COLO829 (cell line): Measurements from ENCODE around the gene DNAJC1.

Experiments used
- DNase-seq: peaks from one replicate; pipeline ENCODE4 v3.0.0; 2012; ENCODE audit warnings: low spot score

The DNAJC1 gene

DNA sequence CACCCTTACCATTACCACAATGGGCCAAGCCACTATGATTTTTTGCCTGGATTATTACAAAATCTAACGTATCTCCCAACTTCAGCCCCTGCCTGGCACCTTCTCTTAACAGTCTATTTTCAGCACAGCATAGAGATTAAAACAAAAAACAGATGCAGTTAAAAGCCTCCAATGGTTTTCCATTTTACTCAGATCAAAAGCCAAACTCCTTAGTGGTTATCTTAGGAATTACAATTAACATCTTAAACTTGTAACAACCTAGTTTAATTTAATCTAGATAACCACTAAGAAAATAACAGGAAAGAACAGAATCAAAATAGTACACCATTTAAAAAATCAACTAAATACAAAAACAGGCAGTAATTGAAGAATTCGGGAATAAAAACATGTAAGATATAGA lies 43.5 kb downstream of the DNAJC1 start:
- no peak for DNase-seq

DNA sequence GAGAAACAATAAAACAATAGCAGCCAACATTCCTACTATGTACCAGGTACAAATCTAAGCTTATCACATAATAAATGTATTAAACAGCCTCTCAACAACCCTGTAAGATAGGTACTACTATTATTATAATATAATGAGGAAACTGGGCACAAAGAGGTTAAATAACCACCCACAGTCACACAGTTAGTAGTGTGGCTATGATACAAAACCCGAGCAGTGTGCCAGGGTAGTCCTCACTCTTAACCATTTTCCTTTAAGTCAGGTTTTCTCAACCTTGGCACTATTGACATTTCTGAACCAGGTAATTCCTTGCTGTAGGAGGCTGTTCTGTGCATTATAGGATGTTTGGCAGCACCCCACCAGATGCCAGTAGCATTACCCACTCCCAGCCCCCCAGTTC lies 48.8 kb downstream of the DNAJC1 start:
- DNase-seq: no peak

DNA sequence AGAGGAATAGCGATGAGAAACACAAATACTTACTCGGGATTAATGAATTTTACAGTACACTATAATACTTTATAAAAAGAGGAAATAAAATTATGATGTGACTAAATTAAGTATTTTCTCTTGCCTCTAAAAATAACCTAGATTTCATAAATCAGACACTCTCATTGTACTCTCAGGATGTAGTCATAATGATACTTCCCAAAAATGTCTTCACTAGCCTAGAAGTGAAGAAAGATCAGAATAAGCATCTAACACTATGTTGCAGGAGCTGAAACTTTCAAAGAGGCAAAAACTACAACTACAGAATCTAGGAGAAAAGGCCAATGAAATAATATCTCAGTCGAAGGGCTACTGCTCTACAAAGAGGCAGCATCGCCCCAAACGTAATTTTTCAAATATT lies 49.4 kb downstream of the DNAJC1 start:
- no peak for DNase-seq

DNA sequence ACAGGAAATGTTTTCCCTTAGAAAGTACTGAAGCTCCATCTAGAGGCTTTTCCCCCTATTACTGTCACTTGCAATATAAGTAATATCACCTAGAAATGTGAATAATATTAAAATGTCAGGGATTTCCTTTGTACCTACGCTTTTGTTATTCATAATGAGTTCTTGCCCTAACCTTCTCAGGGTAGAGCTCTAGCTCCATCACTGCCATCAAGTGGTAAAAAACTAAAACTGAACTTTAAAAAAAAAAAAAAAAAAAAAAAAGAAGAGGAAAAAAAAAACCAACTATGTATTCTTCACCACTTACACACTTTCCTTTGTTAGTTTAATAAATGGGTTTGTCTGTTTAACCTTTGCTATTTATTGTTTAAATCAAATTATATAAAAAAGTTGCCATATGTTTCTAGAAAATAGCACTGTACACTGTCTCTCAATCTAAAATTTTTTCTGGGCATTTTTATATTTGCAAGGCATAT lies 49.9 kb downstream of the DNAJC1 start:
- peak; percentile 53 for DNase-seq

DNA sequence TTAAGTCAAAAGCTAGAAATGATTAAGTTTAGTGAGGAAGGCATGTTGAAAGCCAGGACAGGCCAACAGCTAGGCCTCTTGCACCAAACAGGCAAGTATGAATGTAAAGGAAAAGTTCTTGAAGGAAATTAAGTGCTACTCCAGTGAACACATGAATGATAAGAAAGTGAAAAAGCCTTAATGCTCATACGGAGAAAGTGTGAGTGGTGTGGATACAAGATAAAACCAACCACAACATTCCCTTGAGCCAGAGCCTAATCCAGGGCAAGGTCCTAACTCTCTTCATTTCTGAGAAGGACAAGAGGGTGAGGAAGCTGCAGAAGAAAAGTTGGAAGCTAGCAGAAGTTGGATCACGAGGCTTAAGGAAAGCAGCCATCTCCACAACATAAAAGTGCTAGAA lies 53.0 kb downstream of the DNAJC1 start:
- DNase-seq: no peak

DNA sequence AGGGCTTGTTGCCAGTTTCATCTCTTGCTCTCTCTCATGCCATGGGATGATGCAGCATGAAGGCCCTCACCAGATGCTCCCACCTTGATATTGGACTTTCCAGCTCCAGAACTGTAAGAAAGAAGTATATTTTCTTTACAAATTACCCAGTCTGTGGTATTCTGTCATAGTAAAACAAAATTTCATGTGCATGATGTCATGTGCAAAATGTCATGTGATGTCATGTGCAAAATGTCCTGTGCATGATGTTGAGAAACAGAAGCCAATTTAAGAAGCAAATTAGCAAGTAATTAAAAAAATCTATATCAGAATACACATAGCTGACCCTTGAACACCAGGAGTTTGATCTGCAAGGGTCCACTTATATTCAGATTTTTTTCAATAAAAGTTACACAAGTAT lies 56.6 kb downstream of the DNAJC1 start:
- no peak for DNase-seq

DNA sequence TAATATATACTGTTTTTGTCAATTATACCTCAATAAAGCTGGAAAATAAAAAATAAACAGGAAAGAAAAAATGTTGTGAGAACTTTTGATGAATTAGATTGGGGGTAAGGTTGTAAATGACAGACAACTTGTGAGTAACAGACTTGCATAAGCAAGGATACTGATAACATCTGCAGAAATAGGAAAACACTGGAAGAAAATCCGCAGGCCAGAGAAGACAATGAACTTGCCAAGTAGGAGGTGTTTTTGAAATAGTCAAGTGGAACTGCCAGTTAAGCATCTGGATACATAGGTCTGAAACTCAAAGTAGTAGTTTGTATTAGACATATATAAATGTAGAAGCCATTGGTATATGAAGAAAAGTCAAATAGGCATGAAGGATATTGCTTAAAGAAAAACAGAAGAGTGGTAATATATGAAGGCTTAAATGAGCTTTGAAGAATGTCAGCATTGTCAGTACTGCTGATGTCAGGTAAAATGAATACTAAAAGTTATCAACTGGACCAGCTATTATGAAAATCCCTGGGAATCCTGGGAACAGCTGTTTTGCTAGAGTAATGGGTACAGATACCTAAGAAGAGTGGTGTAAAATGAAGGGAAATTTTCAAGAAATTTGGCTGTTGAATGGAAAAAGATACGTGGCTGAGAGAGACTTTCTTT lies 58.7 kb downstream of the DNAJC1 start:
- DNase-seq: no peak

DNA sequence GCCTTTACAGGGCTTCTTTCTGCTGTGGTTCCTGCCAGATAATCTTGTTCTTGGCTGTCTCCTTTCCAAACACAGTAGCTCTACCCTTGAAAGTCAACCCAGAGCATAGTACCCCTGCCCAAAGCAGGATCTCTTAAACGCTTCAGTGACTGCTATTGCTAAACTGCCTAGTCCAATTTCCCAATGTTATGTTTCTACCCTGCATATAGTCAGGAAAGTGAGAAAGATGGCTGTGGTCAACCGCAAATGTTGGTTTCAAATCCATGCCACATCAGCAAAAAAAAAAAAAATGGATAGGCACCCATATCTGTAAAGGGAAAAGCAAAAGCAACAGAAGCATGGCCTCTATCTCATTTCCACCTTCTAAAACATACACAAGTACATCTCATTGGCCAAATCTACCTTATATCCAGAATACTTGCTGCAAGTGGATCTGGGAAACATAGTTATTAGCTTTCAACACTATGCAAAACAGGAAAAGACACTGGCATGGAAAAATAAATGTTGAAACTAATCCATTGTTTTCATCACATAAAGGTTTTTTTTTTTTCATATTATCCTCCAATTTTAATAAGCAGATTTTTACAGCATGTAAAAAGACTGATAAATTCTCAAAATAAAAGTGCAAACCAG lies 59.8 kb downstream of the DNAJC1 start:
- DNase-seq: no peak

DNA sequence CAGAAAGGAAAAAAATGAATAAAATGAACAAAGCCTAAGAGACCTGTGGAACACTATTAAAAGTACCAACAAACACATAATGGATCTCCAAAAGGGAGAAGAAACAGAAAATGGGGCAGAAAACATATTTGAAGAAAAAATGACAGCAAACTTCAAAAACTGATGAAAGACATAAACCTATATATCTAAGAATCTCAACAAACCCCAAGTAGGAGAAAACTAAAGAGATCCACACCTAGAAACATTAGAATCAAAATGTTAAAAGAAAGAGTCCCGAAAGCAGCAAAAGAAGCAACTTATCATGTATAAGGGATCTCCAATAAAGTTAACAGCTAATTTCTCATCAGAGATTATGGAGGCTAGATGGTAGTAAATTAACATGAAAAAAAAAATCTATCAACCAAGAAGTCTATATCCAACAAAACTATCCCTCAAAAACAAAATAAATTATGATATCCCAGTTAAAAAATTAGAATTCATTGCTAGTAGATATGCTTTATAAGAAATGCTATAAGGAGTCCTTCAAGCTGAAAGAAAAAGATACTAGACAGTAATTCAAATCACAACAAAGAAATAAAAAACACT lies 68.0 kb downstream of the DNAJC1 start:
- DNase-seq: no peak

DNA sequence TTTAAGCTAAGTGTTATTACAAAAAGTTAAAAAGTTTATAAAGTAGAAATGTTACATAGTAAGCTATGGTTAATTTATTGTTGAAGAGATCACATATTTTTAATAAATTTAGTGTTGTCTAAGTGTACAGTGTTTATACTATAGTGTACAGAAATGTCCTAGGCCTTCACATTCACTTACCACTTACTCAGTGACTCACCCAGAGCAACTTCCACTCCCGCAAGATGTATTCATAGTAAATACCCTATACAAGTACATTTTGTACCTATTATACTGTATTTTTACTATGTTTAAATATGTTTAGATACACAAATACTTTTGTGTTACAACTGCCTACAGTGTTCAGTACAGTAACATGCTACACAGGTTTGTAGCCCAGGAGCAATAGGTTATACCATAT lies 69.2 kb downstream of the DNAJC1 start:
- no peak for DNase-seq

DNA sequence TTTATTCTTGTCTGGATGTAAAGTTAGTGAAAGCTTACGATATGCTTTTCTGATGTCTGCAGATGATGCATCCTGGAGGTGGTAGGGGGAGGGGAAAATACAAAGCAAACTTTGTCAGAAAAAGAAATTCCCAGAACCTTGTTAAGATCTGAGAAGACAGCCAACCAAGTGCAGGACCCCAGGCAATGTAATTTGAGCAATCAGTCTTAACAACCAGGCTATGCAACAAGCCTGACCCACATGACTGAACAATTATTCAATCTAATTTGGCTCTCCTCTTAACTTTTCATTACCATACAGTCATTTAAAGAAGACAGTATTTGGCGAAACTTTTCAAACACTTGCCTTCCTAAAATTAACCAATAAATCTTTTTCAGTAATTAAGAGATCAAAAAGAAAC lies 74.5 kb downstream of the DNAJC1 start:
- peak; percentile 90 for DNase-seq

DNA sequence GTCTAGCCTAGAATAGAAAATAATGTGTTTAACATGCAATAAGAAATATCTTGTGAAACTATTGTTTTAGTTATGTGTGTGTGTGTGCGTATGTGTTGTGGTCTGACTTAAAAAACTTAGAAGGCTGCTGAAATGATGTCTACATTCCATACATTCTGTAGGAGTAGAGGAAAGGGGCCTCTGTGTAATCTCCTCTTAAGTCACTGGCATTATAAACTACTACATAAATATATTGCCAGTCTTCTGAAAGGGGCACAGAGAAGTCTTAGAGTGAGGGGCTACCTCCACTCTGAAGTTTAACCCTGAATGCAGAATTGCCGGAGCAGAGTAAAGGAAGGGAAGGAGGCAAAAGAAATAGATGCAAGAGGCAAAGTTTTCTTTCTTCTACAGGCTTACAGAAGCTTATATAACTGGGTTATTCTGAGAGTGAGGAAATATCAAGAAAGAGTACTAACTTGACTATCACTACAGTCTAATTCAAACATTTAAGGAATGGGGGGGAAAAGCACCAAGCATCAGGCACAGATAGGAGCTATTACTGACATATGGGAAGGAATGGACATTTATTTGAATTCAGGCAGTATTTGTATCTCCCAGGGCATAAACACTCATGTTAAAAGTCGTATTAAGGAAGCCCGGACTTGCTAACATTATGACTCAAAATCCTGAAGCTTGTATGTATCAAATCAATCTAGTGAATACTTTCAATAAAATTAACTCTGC lies 75.7 kb downstream of the DNAJC1 start:
- DNase-seq: no peak

DNA sequence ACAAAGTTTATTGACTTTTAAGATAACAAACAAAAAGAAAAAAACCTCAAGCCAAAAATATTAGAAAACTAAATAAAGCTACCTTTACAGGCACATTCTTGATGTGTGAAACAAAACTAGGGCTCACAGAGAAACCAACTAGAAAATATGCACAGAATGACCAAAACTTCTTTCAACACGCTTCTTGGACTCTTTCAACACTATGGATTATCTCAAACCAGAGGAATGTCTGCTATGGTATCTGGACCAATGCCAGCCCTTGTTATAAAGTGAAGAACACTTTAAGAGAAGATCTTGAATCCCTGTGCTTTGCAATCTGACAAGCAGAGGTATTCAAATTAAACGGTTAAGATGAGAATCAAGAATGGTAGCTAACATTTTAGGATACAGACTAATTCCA lies 76.6 kb downstream of the DNAJC1 start:
- DNase-seq: peak; percentile 47

DNA sequence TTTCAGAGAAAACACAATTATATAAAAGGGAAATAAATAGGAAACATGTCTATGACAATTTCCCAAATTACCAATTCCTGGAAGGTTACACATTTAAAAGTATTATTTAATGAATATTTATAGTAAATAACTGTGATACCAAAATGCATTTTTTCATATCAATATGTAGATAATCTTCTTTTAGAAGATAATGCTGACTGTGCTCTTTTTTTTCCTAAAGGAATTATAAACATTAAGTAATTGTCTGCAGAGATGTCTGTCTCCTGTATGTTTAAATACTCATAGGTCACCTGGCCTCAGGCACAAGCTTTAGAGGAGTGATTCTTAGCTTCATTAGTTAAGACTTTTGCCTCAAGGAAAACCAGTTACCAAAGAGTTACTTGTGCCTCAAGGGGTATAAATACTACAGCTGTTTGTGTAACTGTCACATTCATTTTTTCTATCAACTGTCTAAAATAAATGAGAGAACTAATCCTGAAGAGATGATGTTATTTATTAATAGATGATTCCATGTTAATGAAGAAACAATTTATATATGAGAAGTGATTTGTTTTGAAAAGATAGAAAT lies 77.1 kb downstream of the DNAJC1 start:
- DNase-seq: no peak

DNA sequence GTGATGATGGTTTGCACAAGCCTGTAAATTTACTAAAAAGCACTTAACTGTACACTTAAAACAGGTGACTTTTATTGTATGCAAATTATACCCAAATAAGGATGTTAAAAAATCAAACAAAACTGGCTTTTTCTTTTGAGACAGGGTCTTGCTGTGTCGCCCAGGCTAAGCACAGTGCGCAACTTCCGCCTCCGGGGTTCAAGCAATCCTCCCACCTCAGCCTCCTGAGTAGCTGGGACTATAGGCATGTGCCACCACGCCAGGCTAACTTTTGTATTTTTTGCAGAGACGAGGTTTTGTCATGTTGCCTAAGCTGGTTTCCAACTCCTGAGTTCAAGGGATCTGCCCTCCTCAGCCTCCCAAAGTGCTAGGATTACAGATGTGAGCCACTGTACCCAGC lies 77.7 kb downstream of the DNAJC1 start:
- DNase-seq: no peak

DNA sequence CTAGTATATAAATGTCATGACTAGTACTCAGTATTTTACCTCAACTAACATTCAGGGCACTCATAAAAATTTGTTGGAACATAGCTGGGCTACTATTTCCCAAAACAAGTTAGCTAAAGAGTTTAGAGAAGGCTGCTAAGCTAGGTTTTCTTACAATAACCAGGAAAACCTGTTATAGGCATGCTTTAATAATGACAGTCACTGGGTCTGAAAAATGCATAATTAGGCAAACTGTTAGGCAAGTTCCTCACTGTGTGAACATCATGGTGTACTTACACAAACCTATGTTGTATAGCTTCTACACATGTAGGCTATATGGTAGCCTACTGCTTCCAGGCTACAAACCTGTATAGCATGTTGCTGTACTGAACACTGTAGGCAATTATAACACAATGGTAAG lies 79.0 kb downstream of the DNAJC1 start:
- no peak for DNase-seq

DNA sequence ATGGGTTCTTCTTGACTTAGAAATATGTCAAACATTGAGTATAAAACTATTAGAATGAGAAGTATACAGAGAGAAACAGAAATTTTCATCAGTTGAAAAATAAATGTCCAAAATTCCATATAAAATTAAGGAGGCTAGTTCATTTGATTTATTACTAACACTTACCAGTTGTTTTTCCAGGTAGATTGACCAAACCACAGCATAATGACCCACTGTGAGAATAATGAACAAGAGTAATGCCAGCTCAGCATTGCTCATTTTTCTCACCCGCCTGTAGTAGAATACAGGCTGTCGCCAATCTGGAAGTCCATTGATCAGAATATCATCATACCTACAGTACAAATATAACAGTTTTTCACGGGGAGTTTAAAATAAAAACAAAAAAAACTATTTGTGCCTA lies 82.9 kb downstream of the DNAJC1 start:
- DNase-seq: no peak

DNA sequence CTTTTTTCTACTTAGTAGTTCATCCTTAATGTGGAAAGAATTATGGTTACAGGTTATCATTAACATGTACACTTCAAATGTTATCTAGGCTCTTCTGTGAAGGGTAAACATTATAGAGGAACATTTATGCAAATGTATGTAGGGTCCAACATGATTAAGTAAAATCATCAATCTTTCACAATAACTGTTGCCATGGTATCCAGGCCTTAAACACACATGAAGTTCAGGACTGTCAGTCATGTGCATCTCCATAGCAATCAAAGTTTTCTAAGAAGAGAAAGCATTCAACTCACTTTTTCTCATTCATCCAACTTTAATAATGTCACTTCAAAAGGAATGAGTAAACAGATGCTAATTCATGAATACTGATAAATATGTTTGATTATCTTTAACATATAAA lies 83.6 kb downstream of the DNAJC1 start:
- no peak for DNase-seq

DNA sequence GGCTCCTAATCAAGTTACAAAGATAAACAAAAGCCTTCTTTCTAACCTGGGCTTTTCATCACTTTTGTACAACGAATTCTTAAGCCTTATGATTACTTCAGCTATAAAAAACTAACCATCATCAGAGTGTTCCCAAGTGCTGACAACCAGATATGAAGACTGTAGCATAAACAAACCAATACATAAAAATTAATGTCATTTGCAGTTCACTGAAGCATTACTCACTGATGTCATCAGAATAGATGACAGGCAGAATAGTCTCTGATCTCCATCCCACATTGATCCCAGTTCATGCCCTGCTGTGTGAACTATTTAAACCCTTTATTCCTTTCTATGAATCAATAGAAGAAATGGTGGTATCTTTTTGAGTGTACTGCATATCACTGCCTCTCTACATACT lies 84.4 kb downstream of the DNAJC1 start:
- DNase-seq: no peak

DNA sequence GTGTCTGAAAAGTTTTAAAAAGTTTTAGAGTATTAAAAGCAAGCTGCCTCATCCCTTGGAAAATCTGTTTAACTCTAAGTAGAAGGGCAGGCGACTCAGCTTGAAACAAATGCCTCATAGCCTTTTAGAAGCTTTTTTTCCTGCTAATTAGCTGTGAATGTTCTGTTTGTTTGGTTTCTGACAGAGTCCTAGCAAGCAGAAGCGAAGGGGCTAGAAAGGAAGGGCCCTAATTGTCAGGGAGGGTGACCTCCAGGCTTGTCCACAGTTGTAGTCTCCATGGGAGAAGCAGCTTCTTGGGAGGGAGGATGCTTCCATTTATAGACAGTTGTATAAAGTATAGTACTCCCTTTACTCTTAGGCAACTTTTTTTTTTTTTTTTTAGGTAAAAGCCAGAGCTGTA lies 90.9 kb downstream of the DNAJC1 start:
- no peak for DNase-seq

DNA sequence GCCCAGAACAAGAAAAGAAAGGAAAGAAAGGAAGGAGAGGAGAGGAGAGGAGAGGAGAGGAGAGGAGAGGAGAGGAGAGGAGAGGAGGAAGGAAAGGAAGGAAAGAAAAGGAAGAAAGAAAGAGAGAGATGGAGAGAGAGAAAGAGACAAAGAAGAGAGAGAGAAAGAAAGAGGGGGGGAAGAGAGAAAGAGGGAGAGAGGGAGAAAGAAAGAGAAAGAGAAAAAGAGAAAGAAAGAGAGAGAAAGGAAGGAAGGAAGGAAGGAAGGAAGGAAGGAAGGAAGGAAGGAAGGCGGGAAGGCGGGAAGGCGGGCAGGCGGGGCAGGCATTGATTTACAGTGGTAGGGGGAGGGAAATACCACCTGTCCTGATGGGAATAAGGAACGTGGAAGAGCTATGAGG lies 92.7 kb downstream of the DNAJC1 start:
- no peak for DNase-seq

DNA sequence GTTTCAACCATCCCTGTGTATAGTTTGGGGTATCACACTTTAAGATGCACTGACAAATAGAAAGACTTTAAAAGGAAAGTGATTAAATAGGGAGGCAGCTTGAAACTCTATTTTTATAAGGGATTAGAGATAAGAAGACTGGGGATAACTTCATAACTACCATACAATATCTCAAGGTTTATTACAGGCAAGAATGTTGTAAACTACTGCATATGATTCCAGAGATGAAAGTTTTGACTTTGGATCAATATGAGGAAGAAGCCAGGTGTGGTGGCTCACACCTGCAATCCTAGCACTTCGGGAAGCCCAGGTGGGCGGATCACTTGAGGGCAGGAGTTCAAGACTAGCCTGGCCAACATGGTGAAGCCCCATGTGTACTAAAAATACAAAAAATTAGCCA lies 96.1 kb downstream of the DNAJC1 start:
- no peak for DNase-seq

DNA sequence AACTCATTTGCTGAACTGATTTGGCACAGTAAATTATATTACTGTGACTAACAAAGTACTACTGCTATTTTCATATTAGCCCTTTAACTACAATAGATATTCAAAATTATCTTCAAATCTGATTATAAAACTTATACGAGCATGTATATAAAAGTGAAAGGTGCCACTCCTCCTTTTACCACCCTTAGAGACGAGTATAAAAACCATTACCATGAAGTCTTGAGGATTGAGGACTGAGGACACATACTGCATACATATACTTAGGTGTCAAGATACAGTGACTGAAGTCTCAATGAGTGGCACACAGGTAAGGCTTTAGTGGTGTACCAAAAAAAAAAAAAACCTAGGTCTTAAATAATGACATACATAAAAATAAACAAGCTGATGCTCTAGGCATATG lies 98.6 kb downstream of the DNAJC1 start:
- no peak for DNase-seq
